Measurements from ENCODE around the gene MRPL45.

Gene MRPL45

DNA sequence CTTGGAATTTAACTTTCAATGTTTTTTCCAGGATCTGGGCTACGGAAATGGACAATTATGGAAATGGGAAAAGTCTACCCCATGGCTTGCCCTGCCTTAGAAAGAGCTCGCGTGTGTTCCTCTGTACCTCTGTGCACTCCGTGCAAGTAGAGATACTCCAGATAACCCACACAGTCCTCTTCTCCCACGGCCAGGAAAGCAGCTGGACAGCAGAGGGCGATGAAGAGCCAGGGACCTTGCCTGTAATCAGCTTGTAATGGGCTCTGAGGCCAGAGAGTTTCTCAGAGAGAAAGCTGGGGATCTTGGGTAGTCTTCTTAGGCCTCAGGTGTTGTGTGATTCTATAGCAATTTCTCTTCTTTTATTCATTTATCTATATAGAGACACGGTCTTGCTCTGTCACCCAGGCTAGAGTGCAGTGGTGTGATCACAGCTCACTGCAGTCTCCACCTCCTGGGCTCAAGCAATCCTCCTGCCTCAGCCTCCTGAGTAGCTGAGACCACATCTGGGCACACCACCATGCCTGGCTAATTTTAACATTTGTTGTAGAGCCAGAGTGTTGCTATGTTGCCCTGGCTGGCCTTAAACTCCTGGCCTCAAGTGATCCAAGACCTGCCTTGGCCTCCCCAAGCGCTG is 52.2 kb downstream of the MRPL45 start:
- DNase-seq, result peak; percentile 22

DNA sequence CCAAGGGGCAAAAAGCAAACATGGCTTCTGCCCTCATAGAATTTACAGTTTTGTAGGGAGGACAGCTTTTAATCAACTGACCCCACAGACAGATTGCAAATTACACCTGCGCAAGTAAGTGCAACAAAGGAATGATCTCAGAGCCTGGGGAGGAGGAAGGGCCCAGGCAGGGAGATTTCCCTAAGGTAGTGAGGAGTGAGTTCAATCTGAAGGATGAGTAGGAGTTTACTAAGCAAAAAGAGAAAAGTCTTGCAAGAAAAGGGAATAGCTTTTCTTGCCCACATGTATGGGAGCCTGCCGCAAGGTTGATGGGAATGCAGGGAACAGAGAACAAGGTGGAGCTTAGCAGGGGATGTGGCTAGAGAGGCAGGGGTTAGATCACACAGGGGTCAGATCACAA is 53.1 kb downstream of the MRPL45 start:
- no peak for DNase-seq

GRCh38 chr17:38351412-38352222 is 54.6 kb downstream of the MRPL45 start, which contains the start of gene SOCS7:
SOCS7 (plus strand) TSS chr17:38351844; CDS start chr17:38352053, 209 bp downstream.
- DNase-seq, result peak; percentile 70

GRCh38 chr17:38352245-38353085 is 55.5 kb downstream of the MRPL45 start:
- DNase-seq, result no peak

DNA sequence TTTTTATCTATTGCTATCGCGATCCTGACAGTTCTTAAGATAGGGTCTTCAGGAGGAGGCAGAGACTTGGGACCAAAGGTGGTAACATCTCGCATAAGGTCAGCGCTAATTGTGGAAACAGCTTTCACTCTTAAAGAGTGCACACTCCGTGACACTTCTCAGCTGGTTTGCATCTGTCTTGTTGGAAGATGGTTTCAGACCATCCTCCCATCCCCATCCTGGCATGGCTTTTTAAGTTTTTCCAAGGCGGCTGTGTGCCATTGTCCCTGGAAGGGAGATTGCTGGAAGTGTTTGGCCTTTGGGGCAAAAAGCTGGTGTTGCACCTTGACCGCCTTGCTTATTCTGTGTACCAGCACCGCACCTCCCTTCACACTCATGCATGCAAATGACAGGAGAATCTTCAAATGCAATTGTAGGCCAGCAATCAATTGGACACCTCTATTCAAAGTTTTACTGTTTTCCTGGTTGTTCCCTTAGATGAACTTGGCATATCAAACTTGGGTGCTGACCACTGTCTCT is 56.2 kb downstream of the MRPL45 start:
- DNase-seq, result no peak

- no peak for DNase-seq
Observed at GRCh38 chr17:38353668-38354067, 56.7 kb downstream of the MRPL45 start.

DNA sequence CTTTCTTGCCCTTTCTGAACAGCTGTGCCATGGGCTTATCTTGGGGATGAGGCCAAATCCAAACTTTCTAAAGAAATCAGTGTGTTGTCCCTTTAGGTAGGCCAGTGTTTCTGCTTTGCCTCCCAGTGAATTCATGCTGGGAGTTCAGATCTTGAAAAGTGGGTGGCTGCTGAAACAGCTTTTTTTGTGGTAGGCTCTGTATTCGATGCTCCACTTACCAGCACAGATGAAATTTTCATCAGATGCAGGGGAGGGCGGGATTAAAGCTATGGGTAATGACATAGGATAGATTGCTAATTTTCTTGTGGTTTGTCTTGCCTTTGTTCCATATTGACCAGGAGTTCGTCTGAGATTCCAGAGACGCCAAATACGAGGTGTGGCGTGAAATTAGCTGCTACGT is 57.5 kb downstream of the MRPL45 start:
- DNase-seq, result no peak

- DNase-seq, result no peak
Observed at GRCh38 chr17:38355251-38355650, 58.3 kb downstream of the MRPL45 start.

DNA sequence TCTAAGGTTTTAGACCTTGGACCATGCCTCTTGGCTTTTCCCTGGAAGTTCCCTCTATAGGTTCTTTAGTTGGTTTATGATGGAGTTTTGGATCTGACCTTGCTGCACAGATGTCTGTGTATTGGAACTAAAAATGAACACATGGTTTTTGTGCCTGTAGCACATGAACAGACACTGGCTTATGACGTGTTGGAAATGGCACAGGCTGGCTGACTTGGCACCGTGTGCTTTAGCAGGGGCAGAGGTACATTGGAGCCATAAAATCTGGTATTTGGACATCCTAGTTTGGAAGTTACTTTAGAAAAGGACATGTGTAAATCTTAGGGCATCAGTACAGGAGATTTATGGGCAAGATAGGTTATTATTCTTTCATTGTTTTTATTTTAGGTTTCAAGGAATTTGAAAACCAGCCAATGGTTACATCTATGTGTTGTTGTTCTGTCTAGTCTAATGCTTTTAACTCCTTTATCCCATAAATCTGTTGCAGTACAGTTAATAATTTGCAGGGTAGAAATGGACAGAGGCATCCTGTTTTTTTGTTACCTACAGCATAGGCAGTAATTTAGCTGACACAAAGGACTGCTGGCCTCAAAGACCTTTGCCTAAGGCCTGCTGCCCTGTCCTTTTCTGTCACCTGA is 60.6 kb downstream of the MRPL45 start:
- DNase-seq, result no peak

DNA sequence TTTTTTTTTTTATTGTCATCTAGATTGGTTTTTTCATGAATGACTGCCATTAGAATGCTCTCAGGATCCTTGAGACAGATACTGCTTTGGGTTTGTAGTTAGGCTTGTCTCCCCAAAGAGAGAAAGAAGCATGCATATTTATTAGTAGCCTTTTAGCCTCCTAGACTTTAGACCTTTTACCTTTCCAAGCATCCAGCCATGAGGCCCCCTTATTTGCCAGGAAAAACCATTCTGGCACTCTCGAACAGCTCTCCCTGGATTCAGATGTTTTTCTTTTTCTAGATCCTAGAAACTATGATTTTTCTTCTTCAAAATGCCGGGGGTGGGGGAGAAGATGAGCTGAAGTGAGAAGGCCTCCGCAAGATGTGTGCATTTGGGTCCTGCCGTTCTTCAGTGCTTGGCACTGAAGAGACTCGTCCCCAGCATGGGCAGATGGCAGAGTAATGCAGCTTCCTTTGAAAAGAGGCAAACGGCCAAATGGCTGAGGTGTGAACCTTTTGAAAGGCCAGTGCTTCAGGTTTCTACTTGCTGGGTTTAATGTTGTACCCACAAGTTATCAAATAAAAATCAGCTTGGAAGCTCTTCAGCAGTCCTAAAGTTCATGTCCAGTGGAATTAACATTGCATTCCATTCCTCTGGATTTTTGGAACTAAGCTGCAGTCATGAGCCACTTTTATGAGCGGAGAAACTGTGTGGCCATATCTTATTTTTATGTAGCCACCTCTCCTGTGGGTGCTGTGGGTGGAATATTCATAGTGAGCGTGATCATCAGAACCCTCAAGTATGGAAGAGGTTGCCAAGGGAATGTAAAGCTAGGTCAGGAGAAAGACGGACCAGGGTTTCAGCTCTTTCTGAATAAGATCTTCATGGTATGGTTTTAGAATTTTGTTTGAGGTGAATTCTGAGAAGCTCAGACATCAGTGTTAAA is 61.9 kb downstream of the MRPL45 start:
- no peak for DNase-seq

DNA sequence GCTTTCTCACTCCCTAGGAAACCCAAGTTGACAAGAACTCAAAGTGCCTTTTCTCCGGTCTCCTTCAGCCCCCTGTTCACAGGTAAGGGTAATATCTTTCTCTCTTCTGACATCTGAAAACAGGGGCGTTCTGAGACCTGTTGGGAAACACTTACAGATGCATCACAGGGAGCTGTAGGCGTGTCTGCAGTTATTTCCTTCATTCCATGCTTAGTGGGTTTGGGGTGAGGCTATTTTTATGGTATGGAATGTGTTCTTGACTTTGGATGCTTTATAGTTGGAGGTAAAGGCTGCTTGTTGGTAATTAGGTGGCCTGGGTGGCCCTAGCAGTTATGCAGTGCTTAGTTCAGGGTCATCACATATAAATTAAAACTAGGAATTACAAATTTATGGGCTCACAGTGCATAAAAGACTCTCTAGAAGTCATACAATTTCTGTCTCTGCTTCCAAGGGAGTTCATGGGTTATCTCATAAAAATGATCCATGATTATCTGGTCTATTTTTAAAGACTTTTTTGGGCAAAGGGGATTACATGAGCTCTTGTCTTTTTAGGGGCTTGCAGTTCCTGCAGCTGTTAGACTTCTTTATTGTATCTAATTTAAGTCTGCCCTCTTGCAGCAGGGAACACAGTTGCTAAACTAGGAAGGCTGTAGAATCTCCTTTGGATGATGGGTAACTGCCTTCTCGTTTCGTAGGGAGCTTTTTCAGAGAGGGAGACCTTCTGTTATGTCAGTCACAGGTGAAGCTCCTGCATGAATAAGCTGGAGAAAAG is 64.9 kb downstream of the MRPL45 start:
- DNase-seq, result no peak

DNA sequence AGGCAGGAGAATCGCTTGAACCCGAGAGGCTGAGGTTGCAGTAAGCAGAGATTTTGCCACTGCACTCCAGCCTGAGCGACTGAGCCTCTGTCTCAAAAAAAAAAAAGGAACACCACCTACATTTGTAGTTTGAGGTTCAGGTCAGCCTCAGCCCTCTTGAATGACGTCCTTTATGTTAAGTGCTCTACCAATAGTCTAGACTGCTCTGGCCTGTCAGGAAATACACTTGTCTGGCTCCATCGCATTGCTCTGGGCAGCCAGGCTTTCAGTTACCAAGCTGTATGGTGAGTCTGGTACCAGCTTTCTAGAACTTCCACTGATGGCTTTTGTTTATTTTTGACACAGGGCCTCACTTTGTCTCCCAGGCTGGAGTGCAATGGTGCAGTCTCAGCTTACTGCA is 66.0 kb downstream of the MRPL45 start:
- DNase-seq, result no peak

DNA sequence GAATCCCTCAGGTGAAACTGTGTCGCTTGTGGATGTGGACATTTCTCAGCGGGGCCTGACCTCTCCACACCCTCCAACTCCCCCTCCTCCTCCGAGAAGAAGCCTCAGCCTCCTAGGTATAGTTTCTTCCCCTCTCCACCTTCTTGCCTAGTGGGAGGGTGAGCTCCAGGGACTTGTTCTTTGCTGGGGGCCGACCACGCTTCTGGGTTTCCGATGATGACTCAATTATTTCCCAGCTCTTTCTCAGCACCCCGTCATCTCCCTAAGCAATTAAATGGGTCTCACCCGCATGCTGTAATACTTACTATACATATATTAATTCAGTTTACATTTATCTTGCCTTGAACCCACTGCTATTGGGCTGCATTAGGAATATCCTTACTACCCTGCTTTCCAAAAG is 67.8 kb downstream of the MRPL45 start:
- DNase-seq, result no peak

GRCh38 chr17:38369124-38369886 is 72.3 kb downstream of the MRPL45 start:
- no peak for DNase-seq
